Motor neuron (in vitro differentiated cells): ENCODE results near the gene ADK. TPM values are rescaled to one million over a fixed set of nuclear protein-coding genes. Genes with fewer than 3 reads are reported as not detected.
A peak's percentile ranks its signal among the peaks of the same experiment; 100 is the strongest.
"Not testable (repeated sequence)": the region's sequence is repeated elsewhere in the genome, so short reads cannot be mapped to it uniquely, and the experiment has no call there.

ENCODE experiments used
- ATAC-seq, 8 experiments: fragments of 200-7000 bp; cut with Tn5 transposase; replicated peaks in 6 of 8; 2 replicates each; pipeline ENCODE4 v1.8.0; 2021; ENCODE audit warnings: mild to moderate bottlenecking in 8 of 8, moderate library complexity in 8 of 8
- H3K27ac ChIP-seq, 2 donors: fragments of 250-450 bp; sonication (Bioruptor Pico); 2 replicates each; pipeline ENCODE4 v1.9.0; 2021; ENCODE audit warnings: antibody characterized with exemption in 2 of 2, mild to moderate bottlenecking in 2 of 2, moderate library complexity in 1 of 2
- H3K4me1 ChIP-seq, 2 donors: fragments of 250-450 bp; sonication (Bioruptor Pico); replicated peaks in 1 of 2; 2 replicates each; pipeline ENCODE4 v1.6.1; 2021; ENCODE audit warnings: antibody characterized with exemption in 2 of 2, mild to moderate bottlenecking in 2 of 2, moderate library complexity in 1 of 2
- H3K4me3 ChIP-seq, 5 donors: fragments of 250-450 bp; sonication (Bioruptor Pico); 2 replicates each; pipeline ENCODE4 v1.9.0; 2021; ENCODE audit warnings: antibody characterized with exemption in 5 of 5, mild to moderate bottlenecking in 5 of 5, moderate library complexity in 4 of 5
- WGBS, 10 experiments: fragments of 450-650 bp; shearing (Covaris generic); methylation state at CpG; one replicate each; pipeline ENCODE4 v1.0.0; 2022; 5-methylcytosine and 5-hydroxymethylcytosine counted together
- in situ Hi-C, 9 experiments: fragments of 400-800 bp; cut with MboI; loops; one replicate each; pipeline ENCODE4 v1.15.0; 2021; ENCODE audit warnings: low sequenced_read_pairs in 9 of 9, low pct_unique_long_range_greater_than_20kb in 2 of 9; ENCODE audit not compliant: unreplicated experiment in 9 of 9
- total RNA-seq, 8 experiments: library from RNA; unstranded; fragments of 300-600 nt; gene quantifications; 2 replicates each; pipeline versions ENCODE4 v1.2.3 to v1.2.4, GENCODE V29; 2022

ADK gene
- total RNA-seq, 8 experiments from 2014 or later, result 22.9 to 46.8 (median 31.7) TPM

DNA sequence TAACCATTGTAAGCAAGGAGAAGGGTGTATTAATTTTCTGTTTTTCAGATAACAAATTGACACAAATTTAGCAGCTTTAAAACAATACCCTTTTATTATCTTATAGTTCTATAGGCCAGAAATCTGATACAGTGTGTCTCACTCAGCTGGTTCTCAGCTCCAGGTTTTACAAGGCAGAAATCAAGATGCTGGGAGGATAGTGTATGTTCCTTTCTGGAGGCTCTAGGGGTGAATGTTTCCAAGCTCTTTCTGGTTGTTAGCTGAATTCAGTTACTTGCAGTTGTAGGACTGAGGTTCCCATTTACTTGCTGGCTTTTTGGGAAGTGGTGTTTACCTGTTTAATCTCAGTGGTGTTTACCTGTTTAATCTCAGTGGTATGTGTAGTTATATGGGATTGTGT lies 125.4 kb downstream of the ADK start:
- H3K27ac ChIP-seq, result no peak overlapping the region
- no peak for ATAC-seq
- no peak overlapping the region for H3K4me3 ChIP-seq
- in situ Hi-C loops, result no loop called here
- H3K4me1 ChIP-seq, result no peaks in the 10 kb centered on the region

DNA sequence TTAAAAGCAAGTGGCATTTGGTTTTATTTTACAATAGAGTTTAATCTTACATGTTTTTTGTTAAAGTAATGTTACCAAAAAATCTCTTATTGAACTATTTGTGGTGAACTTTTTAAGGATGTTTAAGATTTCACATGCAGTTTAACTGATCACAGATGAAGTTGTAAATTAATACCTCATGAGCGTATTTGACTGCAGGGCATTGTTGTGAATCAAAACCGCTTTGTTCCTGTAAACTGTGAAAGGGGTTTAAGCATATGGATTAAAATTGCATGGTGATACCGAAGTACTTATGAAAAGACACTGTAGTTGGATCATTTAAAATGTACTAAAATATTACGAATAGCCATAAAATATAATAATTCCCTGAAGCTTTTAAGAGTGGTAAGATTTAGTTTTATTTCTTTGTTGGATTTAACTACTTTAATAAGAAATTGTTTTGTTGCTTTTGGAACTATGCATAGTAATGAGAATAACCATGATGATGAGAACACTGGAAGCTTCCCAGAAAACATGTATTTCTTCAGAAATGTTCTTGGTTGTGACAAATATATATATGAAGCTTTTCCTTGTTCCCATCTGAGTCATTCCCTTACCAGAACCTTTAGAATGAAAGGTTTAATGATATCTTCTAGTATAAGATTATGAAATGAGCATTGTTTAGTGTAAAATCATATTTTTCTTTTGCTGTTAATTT lies 131.3 kb downstream of the ADK start:
- no peaks in the 10 kb centered on the region for H3K4me1 ChIP-seq
- in situ Hi-C loops, result no loop called here
- no peak overlapping the region for H3K4me3 ChIP-seq
- peak in 3 of 8 experiments; percentile 38 to 89 (median 70) for ATAC-seq
- 4 to 100% (median 93%) methylated on average over 1 to 4 of the region's 4 CpGs for WGBS, 10 experiments
- H3K27ac ChIP-seq, result no peak overlapping the region

DNA sequence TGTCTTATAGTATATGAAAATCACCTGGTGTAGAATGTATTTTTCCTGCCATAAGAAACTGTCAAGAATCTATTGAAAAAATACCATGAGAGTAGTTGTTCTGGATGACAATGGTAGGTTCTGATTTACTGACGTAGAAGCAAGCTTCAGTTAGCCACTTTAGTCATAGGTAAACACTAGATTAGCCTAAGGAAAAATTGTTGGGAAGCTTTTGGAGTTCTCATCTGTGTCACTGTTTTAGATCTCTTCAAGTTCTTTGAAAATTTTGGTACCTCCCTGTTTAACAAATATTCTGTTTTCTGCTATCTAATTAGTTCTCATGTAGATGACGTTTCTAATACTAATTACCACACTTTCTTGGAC lies 131.8 kb downstream of the ADK start:
- in situ Hi-C loops, result no loop called here
- Histone ChIP-seq H3K4me1 (no peaks in the 10 kb centered on the region), H3K4me3 (no peak overlapping the region), H3K27ac (no peak overlapping the region)
- WGBS, 10 experiments, result 6 to 100% (median 93%) methylated on average over 1 to 2 of the region's 2 CpGs
- peak in 1 of 8 experiments; percentile 49 for ATAC-seq

DNA sequence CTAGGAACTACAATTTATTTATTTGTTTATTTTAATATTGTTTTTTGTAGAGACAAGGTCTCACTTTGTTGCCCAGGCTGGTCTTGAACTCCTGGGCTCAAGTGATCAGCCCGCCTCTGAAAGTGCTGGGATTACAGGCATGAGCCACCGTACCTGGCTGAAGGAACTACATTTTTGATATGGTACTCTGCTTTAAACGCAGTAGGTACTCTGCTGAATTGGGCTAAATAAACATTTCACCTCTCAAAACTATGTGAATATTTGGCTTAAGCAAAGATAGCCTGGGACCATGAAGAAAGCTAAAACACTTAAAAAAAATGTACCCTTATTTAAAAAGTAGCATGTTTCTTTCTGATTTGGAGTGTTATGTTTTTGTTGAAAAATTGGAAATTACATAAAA lies 138.2 kb downstream of the ADK start:
- ATAC-seq, result no peak
- H3K27ac ChIP-seq, result no peak overlapping the region
- peaks cover 2 to 3% of the 10 kb centered on the region in 2 donors for H3K4me1 ChIP-seq
- in situ Hi-C loops, result no loop called here
- no peak overlapping the region for H3K4me3 ChIP-seq
- WGBS, 10 experiments, result 71 to 100% (median 95%) methylated on average over 1 to 3 of the region's 3 CpGs; no CpG with 5 or more reads in 2 of the 10 experiments

DNA sequence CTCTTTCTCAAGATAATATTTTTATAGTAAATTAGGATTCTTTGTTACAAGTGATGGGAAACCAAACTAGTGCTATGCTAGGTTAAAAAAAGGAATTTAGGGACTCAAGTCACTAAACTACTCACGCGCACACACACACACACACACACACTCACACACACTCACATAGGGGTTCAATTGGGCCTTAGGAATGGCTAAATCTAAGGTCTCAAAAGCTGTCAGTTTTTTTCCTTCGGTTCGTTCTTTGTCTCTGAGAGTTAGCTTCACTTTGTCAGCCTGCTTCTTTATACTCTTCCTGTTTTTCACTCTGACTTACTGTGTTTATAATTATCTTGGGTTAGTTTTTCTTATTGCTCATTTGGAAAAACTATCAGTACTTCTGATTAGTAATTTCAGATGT lies 138.9 kb downstream of the ADK start:
- no peak for ATAC-seq
- Histone ChIP-seq H3K27ac (no peak overlapping the region), H3K4me3 (no peak overlapping the region), H3K4me1 (peaks cover 2 to 3% of the 10 kb centered on the region in 2 donors)
- WGBS, 10 experiments, result 0 to 78% (median 30%) methylated on average over 2 to 4 of the region's 4 CpGs; no CpG with 5 or more reads in 1 of the 10 experiments
- in situ Hi-C loops, result no loop called here

DNA sequence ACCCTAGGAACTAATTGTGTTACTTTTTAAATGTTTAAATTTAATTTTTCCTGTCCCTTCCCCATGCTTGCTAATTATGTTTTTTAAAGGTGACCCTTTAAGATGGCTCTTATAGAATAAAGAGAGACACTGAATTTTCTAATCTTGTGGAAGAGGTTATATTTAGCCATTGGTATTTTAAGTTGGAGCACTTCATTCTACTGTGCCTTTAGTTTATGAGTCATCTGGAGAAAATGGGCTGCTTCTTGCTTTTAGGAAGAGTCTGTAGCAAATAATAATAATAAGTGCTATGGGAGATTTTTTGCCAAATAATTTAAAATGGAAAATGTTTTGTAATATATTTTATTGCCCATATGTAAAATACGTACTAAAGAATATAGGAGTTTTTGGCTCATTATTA lies 139.7 kb downstream of the ADK start:
- H3K4me3 ChIP-seq, result no peak overlapping the region
- peak in 1 of 8 experiments; percentile 16 for ATAC-seq
- H3K4me1 ChIP-seq, result peaks cover 2 to 3% of the 10 kb centered on the region in 2 donors
- WGBS, 10 experiments, result 0 to 100% (median 29%) methylated on average over 1 of the region's 1 CpG; no CpG with 5 or more reads in 3 of the 10 experiments
- no peak overlapping the region for H3K27ac ChIP-seq
- in situ Hi-C loops, result no loop called here

DNA sequence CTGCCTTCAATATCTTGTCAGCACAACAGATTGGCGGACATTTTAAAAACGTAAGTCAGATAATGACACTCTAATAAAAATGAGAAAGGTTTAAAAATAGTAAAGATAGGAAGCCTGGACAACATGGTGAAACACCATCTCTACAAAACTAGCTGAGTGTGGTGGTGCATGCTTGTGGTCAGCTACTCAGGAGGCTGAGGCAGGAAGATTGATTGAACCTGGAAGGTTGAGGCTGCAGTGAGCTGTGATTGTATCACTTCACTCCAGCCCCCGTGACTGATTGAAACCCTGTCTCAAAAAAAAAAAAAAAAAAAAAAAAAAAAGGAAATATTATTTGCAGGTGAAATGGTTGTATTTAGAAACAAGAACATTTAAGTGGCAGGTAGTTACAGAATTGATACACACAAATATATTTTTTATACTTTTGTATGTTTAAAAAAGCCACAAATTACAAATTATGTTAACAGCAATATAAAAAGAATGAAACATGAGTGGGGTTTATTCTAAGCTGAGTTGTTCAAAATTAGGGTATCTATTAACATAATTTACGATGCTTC lies 141.9 kb downstream of the ADK start:
- WGBS, 10 experiments, result 50 to 97% (median 82%) methylated on average over 1 to 4 of the region's 4 CpGs
- Histone ChIP-seq H3K27ac (no peak overlapping the region), H3K4me1 (peaks cover 2 to 3% of the 10 kb centered on the region in 2 donors), H3K4me3 (no peak overlapping the region)
- ATAC-seq, result peak in 1 of 8 experiments; percentile 54
- in situ Hi-C loops, result no loop called here

DNA sequence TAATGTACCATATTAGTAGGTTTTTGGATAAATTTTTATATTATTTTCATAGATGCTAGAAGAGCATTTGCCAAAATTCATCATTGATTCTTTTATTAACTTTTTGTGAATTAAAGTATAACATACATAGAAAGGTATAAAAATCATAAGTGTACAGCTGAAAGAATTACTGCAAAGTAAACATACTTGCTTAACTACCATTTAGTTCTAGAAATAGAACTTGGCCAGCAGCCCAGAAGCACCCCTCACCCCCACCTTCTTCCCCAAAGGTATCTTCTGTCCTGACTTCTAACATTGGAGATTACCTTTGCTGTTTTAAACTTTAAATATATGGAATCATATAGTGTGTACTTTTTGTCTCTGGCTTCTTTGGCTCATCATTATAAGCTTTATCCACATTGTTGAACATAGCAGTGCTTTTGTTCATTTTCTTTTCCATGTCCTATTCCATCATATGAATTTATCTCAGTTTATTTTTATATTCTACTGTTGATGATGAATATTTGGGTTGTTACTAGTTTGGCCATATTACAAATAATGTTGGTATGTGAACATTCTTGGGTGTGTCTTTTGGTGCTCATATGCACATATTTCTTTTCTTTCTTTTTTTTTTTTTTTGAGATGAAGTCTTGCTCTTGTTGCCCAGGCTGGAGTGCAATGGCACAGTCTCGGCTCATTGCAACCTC lies 142.8 kb downstream of the ADK start:
- Histone ChIP-seq H3K4me3 (no peak overlapping the region), H3K4me1 (peaks cover 2 to 3% of the 10 kb centered on the region in 2 donors), H3K27ac (no peak overlapping the region)
- WGBS, 10 experiments, result 0 to 100% (median 67%) methylated on average over 1 of the region's 1 CpG; no CpG with 5 or more reads in 5 of the 10 experiments
- peak in 3 of 8 experiments; percentile 85 to 94 (median 93) for ATAC-seq
- in situ Hi-C loops, result no loop called here

DNA sequence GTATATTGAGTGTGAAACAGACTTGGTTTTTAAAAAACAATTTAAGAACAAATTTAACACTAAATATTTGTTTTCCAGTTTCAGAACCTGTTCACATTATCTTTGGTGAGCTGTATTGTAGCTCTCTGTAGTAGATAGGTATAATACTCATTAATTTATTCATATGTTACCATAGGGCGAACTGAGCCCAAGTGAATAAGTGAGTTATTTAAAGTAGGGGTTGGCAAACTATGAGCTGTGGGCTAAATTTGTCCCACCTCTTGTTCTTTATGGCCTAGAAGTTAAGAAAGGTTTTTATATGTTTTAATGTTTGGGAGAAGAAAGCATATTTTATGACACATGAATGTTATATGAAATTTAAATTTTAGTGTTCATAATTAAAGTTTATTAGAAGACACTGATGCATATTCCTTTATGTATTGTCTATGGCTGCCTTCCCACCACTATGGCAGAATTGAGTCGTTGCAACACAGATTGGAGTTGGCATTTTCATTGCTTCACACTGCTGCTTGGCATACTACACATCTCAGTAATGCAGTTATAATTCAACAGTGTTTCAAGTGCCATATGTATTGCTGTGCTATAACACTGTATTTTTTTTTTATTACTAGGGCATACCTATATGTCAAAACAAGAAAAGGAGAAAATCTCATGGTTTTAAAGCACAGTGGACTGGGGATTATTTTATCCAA lies 146.5 kb downstream of the ADK start:
- Histone ChIP-seq H3K27ac (no peak overlapping the region), H3K4me1 (peaks cover 2 to 3% of the 10 kb centered on the region in 2 donors), H3K4me3 (no peak overlapping the region)
- in situ Hi-C loops, result no loop called here
- peak in 1 of 8 experiments; percentile 21 for ATAC-seq
- WGBS, 10 experiments, result 0 to 100% (median 89%) methylated on average over 1 to 2 of the region's 2 CpGs; no CpG with 5 or more reads in 1 of the 10 experiments

DNA sequence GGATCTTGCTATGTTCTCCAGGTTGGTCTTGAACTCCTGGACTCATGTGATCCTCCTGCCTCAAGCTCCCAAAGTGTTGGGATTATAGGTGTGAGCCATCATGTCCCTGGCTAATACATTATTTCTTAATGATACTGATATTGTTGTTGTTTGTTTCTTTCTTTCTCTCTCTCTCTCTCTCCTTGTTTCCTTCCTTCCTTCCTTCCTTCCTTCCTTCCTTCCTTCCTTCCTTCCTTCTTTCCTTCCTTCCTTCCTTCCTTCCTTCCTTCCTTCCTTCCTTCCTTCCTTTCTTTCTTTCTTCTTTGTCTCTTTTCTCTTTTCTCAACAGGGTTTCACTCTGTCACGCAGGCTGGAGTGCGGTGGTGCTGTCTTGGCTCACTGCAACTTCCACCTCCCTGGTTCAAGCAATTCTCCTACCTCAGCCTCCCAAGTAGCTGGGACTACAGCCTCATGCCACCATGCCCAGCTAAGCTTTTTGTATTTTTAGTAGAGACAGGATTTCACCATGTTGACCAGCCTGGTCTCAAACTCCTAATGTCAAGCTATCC lies 149.1 kb downstream of the ADK start:
- in situ Hi-C loops, ATAC-seq, H3K27ac ChIP-seq, H3K4me3 ChIP-seq, H3K4me1 ChIP-seq: not testable (repeated sequence)
- WGBS, 10 experiments, result no CpG with 5 or more reads among the region's 2 CpGs

DNA sequence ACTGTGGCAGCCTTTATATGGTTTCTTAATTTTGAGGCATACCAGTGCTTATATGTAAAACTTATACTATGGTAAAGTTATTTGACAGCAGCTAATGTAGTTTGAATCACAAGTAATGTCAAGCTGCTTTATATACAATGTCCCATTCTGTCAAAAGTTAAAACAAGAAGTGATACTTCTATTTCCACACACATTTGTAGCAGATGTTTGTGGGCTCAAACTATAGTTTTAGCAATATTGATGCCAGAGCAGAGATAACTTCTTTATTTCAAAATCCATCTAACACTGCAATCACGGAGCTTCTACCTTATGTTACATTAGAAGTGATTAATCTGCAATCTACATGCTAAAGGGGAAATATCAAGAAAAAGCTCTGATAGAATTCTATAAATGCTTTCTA lies 149.6 kb downstream of the ADK start:
- in situ Hi-C loops, result no loop called here
- 0 to 50% (median 0%) methylated on average over 1 of the region's 1 CpG; no CpG with 5 or more reads in 7 of the 10 experiments for WGBS, 10 experiments
- H3K4me1 ChIP-seq, result no peaks in the 10 kb centered on the region
- no peak overlapping the region for H3K27ac ChIP-seq
- no peak for ATAC-seq
- no peak overlapping the region for H3K4me3 ChIP-seq

DNA sequence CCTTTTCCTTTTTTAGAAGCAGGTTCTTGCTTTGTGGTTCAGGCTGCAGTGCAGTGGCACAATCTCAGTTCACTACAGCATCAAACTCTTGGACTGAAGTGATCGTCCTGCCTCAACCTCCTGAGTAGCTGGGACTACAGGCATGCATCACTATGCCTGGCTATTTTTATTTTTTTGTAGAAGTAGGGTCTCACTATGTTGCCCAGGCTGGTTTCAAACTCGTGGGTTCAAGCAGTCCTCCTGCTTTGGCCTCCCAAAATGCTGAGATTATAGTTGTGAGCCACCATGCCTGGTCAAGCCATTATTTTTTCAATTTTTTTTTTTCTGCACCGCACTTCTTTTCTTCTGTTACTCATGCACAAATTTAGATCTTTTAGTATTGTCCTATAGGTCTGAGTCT lies 154.7 kb downstream of the ADK start:
- WGBS, 10 experiments, result 60 to 100% (median 91%) methylated on average over 1 to 3 of the region's 3 CpGs
- ATAC-seq, result no peak
- no peaks in the 10 kb centered on the region for H3K4me1 ChIP-seq
- no peak overlapping the region for H3K27ac ChIP-seq
- H3K4me3 ChIP-seq, result no peak overlapping the region
- in situ Hi-C loops, result no loop called here
